Fibroblast of lung (primary cell): ENCODE data around the gene CRP.

Experiments used
- CTCF ChIP-seq, 2 donors: IDR thresholded peaks in 1 of 2; conservative IDR thresholded peaks in 1 of 2; 1 replicate in 1 of 2; 2 replicates in 1 of 2; pipeline ENCODE4 v1.5.1; 2011 to 2012; ENCODE audit warnings: low read length in 2 of 2, control low read depth in 1 of 2, inconsistent platforms in 1 of 2, low read depth in 1 of 2, mild to moderate bottlenecking in 1 of 2
- EZH2 ChIP-seq: IDR thresholded peaks from 2 replicates; pipeline ENCODE4 v1.5.1; 2012; ENCODE audit warnings: low read length, control low read depth, mild to moderate bottlenecking; ENCODE audit errors: missing control alignments

DNA sequence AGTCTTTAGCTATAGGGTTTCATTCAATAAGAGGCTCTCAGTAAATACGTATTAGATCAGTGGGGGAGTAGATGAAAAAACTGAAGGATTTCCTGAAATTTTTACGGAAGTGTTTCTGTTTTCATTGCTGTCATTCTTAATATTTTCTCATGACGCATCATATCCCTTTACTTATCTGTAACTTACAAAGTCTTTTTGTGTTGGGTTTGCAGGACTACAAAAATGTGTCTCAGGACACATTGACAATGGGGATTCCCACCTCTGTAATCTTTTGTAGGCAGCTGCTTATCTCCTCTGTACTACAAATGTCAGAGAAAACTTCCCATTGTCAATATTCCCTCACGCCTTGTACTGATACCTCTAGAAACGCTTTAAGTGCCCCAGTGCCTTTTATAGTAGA, 35.5 kb downstream of the CRP start:
- TF ChIP-seq CTCF (conservative IDR thresholded peaks at IDR 0.05 in 1 of 2, IDR thresholded peaks at IDR 0.05 in 1 of 2; ENCODE audit: low read depth in 1 of 2, low read length in 2 of 2) (no peak), EZH2 (no peak)
